Measurements from ENCODE around the gene PDCD11.

PDCD11 gene

GRCh38 chr10:103474077-103474476 lies 77.7 kb downstream of the PDCD11 start:
- H3K4me2 ChIP-seq (ENCODE audit: low read length): no peak overlapping the region
- H3K4me3 ChIP-seq (ENCODE audit: low read depth, low read length): no peak overlapping the region
- no peaks in the 10 kb centered on the region for H3K36me3 ChIP-seq (ENCODE audit: control insufficient read depth, insufficient read depth, low read length)
- H3K27ac ChIP-seq: no peak overlapping the region
- no peak overlapping the region for H3K9ac ChIP-seq
- H3K9me3 ChIP-seq (ENCODE audit: control insufficient read depth, low read length): no peaks in the 10 kb centered on the region
- no peaks in the 10 kb centered on the region for H3K4me1 ChIP-seq
- no peaks in the 10 kb centered on the region for H3K27me3 ChIP-seq (ENCODE audit: control insufficient read depth, insufficient read depth, low read length)
- TF ChIP-seq CTCF (IDR thresholded peaks at IDR 0.05): no peak
- no peaks in the 10 kb centered on the region for H3K79me2 ChIP-seq
- H2AFZ ChIP-seq: no peak overlapping the region

- Histone ChIP-seq H3K79me2 (no peaks in the 10 kb centered on the region), H3K36me3 (ENCODE audit: control insufficient read depth, insufficient read depth, low read length) (no peaks in the 10 kb centered on the region), H3K9me3 (ENCODE audit: control insufficient read depth, low read length) (no peaks in the 10 kb centered on the region), H3K4me3 (ENCODE audit: low read depth, low read length) (no peak overlapping the region), H3K27ac (no peak overlapping the region), H3K4me2 (ENCODE audit: low read length) (no peak overlapping the region), H3K4me1 (no peaks in the 10 kb centered on the region), H3K27me3 (ENCODE audit: control insufficient read depth, insufficient read depth, low read length) (no peaks in the 10 kb centered on the region), H2AFZ (no peak overlapping the region), H3K9ac (no peak overlapping the region)
- no peak for TF ChIP-seq CTCF (IDR thresholded peaks at IDR 0.05)
Observed at GRCh38 chr10:103475437-103475836, 79.0 kb downstream of the PDCD11 start.

- no peaks in the 10 kb centered on the region for H3K36me3 ChIP-seq (ENCODE audit: control insufficient read depth, insufficient read depth, low read length)
- H3K9ac ChIP-seq: no peak overlapping the region
- H3K27ac ChIP-seq: no peak overlapping the region
- H3K9me3 ChIP-seq (ENCODE audit: control insufficient read depth, low read length): no peaks in the 10 kb centered on the region
- no peaks in the 10 kb centered on the region for H3K79me2 ChIP-seq
- no peak overlapping the region for H3K4me2 ChIP-seq (ENCODE audit: low read length)
- H3K4me3 ChIP-seq (ENCODE audit: low read depth, low read length): no peak overlapping the region
- TF ChIP-seq CTCF (IDR thresholded peaks at IDR 0.05): no peak
- H3K27me3 ChIP-seq (ENCODE audit: control insufficient read depth, insufficient read depth, low read length): no peaks in the 10 kb centered on the region
- no peaks in the 10 kb centered on the region for H3K4me1 ChIP-seq
- H2AFZ ChIP-seq: no peak overlapping the region
Observed at GRCh38 chr10:103476046-103476768, 79.8 kb downstream of the PDCD11 start.

- no peak overlapping the region for H3K27ac ChIP-seq
- H3K4me3 ChIP-seq (ENCODE audit: low read depth, low read length): no peak overlapping the region
- H3K9ac ChIP-seq: no peak overlapping the region
- no peak overlapping the region for H2AFZ ChIP-seq
- no peaks in the 10 kb centered on the region for H3K27me3 ChIP-seq (ENCODE audit: control insufficient read depth, insufficient read depth, low read length)
- no peak overlapping the region for H3K4me2 ChIP-seq (ENCODE audit: low read length)
- TF ChIP-seq CTCF (IDR thresholded peaks at IDR 0.05): no peak
- no peaks in the 10 kb centered on the region for H3K9me3 ChIP-seq (ENCODE audit: control insufficient read depth, low read length)
- no peaks in the 10 kb centered on the region for H3K79me2 ChIP-seq
- H3K36me3 ChIP-seq (ENCODE audit: control insufficient read depth, insufficient read depth, low read length): no peaks in the 10 kb centered on the region
- no peaks in the 10 kb centered on the region for H3K4me1 ChIP-seq
Observed at GRCh38 chr10:103478671-103479070, 82.2 kb downstream of the PDCD11 start.

GRCh38 chr10:103479135-103479534 lies 82.7 kb downstream of the PDCD11 start, which contains the start of gene CALHM3:
CALHM3 (minus strand) TSS chr10:103479240; CDS start chr10:103479032, 208 bp downstream.
- no peak within 1 kb of the TSS for H2AFZ ChIP-seq
- H3K4me2 ChIP-seq (ENCODE audit: low read length): no peak within 1 kb of the TSS
- no peak within 1 kb of the TSS for H3K27ac ChIP-seq
- no peaks in the 10 kb centered on the region for H3K36me3 ChIP-seq (ENCODE audit: control insufficient read depth, insufficient read depth, low read length)
- H3K4me3 ChIP-seq (ENCODE audit: low read depth, low read length): no peak within 1 kb of the TSS
- H3K9ac ChIP-seq: no peak within 1 kb of the TSS
- no peaks in the 10 kb centered on the region for H3K27me3 ChIP-seq (ENCODE audit: control insufficient read depth, insufficient read depth, low read length)
- H3K79me2 ChIP-seq: no peaks in the 10 kb centered on the region
- no peaks in the 10 kb centered on the region for H3K4me1 ChIP-seq
- no peak for TF ChIP-seq CTCF (IDR thresholded peaks at IDR 0.05)
- H3K9me3 ChIP-seq (ENCODE audit: control insufficient read depth, low read length): no peaks in the 10 kb centered on the region

Measured in parathyroid adenoma (tissue), 2 donors.